NT2/D1 (cell line): ENCODE measurements around the gene BCCIP.

Experiments
- SUZ12 ChIP-seq: IDR thresholded peaks from 2 replicates; pipeline ENCODE4 v1.6.1; 2011; ENCODE audit not compliant: insufficient read length, insufficient read depth; ENCODE audit errors: extremely low read depth
- YY1 ChIP-seq: IDR thresholded peaks from 2 replicates; pipeline ENCODE4 v1.6.1; 2011; ENCODE audit not compliant: insufficient read length, insufficient read depth

DNA sequence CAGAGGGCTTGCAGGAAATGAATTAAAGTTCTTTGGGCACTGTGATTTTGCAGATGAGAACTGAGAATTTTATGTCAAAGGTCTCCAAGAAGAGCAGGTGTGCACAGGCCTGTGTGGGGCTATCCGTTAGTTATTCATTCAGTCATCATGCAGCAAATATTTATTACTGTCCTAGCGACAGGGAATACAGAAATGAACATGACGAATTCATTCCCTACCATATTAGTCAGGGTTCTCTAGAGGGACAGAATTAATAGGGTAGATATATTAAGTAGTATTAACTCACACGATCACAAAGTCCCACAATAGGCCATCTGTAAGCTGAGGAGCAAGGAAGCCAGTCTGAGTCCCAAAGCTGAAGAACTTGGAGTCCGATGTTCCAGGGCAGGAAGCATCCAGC, 44.8 kb upstream of the BCCIP start:
- TF ChIP-seq YY1: no peak
- no peak for TF ChIP-seq SUZ12
